Adrenal gland (tissue), 12 donors: Measurements from ENCODE around the gene ATXN1L. TPM values are rescaled to one million over a fixed set of nuclear protein-coding genes. Genes with fewer than 3 reads are reported as not detected.

Experiments
- DNase-seq, 7 donors: peaks; one replicate each; pipeline ENCODE4 v3.0.0-alpha.2; 2019 to 2020
- H3K27ac ChIP-seq, 5 donors: fragments of 200-600 bp; sonication (generic) in 4 of 5; 1 replicate in 3 of 5; 2 replicates in 2 of 5; pipeline versions ENCODE4 v1.5.1 to v1.8.0; 2016 to 2020; ENCODE audit warnings: mild to moderate bottlenecking in 1 of 5
- H3K27me3 ChIP-seq: fragments of 200-600 bp; 2 replicates; pipeline ENCODE4 v1.8.0; 2021
- H3K36me3 ChIP-seq, 2 donors: fragments of 200-600 bp; replicated peaks in 1 of 2; 1 replicate in 1 of 2; 2 replicates in 1 of 2; pipeline versions ENCODE4 v1.5.1 to v1.8.0; 2018 to 2022
- H3K4me1 ChIP-seq, 2 donors: fragments of 200-600 bp; replicated peaks in 1 of 2; 1 replicate in 1 of 2; 2 replicates in 1 of 2; pipeline versions ENCODE4 v1.5.1 to v1.8.0; 2018 to 2021
- H3K4me3 ChIP-seq, 4 donors: fragments of 200-600 bp; sonication (generic) in 3 of 4; one replicate each; pipeline ENCODE4 v1.5.1; 2016 to 2018
- H3K9me3 ChIP-seq, 3 donors: fragments of 200-600 bp; sonication (generic) in 1 of 3; replicated peaks in 1 of 3; 1 replicate in 2 of 3; 2 replicates in 1 of 3; pipeline versions ENCODE4 v1.5.1 to v1.8.0; 2016 to 2021
- POLR2A ChIP-seq, 2 donors: fragments of 450-650 bp; IDR thresholded peaks; one replicate each; pipeline ENCODE4 v1.6.1; 2017; ENCODE audit warnings: antibody characterized with exemption in 2 of 2, mild to moderate bottlenecking in 2 of 2, moderate library complexity in 1 of 2
- WGBS, 4 donors: extraction: QIAGEN DNeasy Blood & Tissue Kit in 2 of 4; methylation state at CpG; one replicate each; pipeline versions ENCODE4 v1.1.5 to v1.1.7; 2013 to 2017; 5-methylcytosine and 5-hydroxymethylcytosine counted together
- intact Hi-C, 2 donors: fragments of 100-400 bp; cut with DNase I; formaldehyde crosslinking; loops; one replicate each; pipeline versions ENCODE4 v1.14.1 to v1.15.0; 2022 to 2023
- polyA plus RNA-seq, 3 donors: library from polyadenylated mRNA; stranded (reverse); fragments of 200-250 nt in 2 of 3; fragments of 350-450 nt in 1 of 3; fragmentation: Illumina TruSeq in 1 of 3; extraction: RNeasy Lipid Tissue Mini Kit (QIAGEN cat#74804) in 1 of 3; gene quantifications; one replicate each; pipeline ENCODE4 v1.2.3, GENCODE V29; 2013 to 2014
- total RNA-seq, 9 donors: library from RNA; depleted of rRNA in 4 of 9; stranded (reverse); fragments of >200 nt in 4 of 9; fragments of 120-200 nt in 1 of 9; fragmentation: NEBNext Ultra II Directional in 1 of 9; extraction: Animal tissue kit (Norgen Biotek cat#: 25700) in 1 of 9; gene quantifications; one replicate each; pipeline versions ENCODE4 v1.1.0 to v1.2.4, GENCODE V29; 2013 to 2023
- TF ChIP-seq, protein P1 (sequence below), 6 experiments: fragments of 450-650 bp in 4 of 6; fragments of 200-600 bp in 2 of 6; sonication (generic) in 1 of 6; IDR thresholded peaks; 1 replicate in 5 of 6; 2 replicates in 1 of 6; pipeline versions ENCODE4 v1.5.1 to v1.8.0; 2016 to 2021; ENCODE audit warnings: antibody characterized with exemption in 6 of 6, mild to moderate bottlenecking in 2 of 6, moderate library complexity in 1 of 6
- donor health status: healthy with polysubstance abuse.
- donor health status: Bipolar disorder and iron deficiency.
- donor health status: DM: yes; HTN: yes; CAD: no.
- donor health status: DM: no; HTN: no; CAD: no.
- donor health status: DM: no; HTN: no; CAD: no.
- donor health status: DM: yes; HTN: yes; CAD: no.

The ATXN1L gene
- total and polyA plus RNA-seq, 12 donors: 4.9 to 27.1 (median 18.7) TPM

DNA sequence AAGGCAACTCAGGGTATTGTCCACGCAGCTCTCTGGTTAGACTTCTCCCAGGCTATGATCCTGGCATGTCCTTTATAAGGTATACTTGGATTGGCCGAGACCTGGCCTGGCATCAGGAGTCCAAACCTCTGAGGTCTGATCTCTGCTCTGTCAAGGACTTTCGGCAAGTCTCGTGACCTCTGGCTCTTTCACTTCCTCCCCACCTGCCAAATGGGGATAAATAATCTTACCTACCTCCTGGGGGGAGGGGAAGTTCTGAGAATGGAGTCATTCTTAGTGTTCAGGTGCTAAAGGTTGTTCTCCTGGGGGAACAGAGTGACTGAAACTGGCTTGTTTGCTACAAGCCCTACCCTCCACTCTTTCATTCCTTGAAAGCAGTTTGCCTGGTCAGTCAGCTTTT lies 7.6 kb downstream of the ATXN1L start:
- peaks cover 0 to 2% of the 10 kb centered on the region in 2 donors for H3K4me1 ChIP-seq
- intact Hi-C loops: no loop called here
- 63 to 73% (median 67%) methylated on average over 4 of the region's 4 CpGs for WGBS, 4 donors
- H3K9me3 ChIP-seq: no peaks in the 10 kb centered on the region
- no peaks in the 10 kb centered on the region for H3K27me3 ChIP-seq
- TF ChIP-seq POLR2A (IDR thresholded peaks at IDR 0.05): no peak
- TF ChIP-seq, protein P1, sequence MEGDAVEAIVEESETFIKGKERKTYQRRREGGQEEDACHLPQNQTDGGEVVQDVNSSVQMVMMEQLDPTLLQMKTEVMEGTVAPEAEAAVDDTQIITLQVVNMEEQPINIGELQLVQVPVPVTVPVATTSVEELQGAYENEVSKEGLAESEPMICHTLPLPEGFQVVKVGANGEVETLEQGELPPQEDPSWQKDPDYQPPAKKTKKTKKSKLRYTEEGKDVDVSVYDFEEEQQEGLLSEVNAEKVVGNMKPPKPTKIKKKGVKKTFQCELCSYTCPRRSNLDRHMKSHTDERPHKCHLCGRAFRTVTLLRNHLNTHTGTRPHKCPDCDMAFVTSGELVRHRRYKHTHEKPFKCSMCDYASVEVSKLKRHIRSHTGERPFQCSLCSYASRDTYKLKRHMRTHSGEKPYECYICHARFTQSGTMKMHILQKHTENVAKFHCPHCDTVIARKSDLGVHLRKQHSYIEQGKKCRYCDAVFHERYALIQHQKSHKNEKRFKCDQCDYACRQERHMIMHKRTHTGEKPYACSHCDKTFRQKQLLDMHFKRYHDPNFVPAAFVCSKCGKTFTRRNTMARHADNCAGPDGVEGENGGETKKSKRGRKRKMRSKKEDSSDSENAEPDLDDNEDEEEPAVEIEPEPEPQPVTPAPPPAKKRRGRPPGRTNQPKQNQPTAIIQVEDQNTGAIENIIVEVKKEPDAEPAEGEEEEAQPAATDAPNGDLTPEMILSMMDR (IDR thresholded peaks at IDR 0.05): no peak
- no peak overlapping the region for H3K27ac ChIP-seq
- no peak overlapping the region for H3K4me3 ChIP-seq
- peaks cover 0 to 46% of the 10 kb centered on the region in 2 donors for H3K36me3 ChIP-seq
- DNase-seq: no peak

DNA sequence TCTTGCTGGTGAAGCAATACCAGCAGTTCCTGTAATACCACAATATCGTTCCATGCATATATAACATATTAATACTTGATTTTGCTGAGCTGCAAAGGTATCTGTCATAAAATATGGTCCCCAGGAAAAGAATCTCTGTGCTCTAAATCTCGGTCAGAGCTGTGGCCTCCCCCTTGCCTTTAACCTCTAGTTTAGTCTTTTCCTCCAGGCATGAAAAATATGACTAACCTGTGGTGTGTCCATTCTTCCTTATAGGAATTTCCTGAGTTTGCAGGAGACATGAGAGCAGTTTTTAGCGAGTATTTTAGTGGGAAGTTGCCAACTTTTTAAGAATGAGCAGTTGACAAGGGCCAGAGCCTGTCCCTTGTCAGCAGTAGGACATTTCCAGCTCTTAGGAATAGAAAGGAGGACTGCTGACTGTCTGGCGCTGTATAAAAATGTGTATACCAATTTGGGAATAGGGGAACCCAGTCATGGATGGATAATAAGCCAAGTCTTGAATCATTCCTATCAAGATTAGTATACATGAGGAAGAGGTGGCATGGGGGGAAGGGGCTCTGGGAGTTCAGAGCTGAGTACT lies 8.7 kb downstream of the ATXN1L start:
- no peaks in the 10 kb centered on the region for H3K27me3 ChIP-seq
- H3K27ac ChIP-seq: no peak overlapping the region
- no peaks in the 10 kb centered on the region for H3K9me3 ChIP-seq
- DNase-seq: no peak
- 82 to 86% (median 83%) methylated on average over 4 of the region's 4 CpGs for WGBS, 4 donors
- peaks cover 6 to 11% of the 10 kb centered on the region in 2 donors for H3K4me1 ChIP-seq
- intact Hi-C loops: no loop called here
- no peak overlapping the region for H3K4me3 ChIP-seq
- peaks cover 0 to 42% of the 10 kb centered on the region in 2 donors for H3K36me3 ChIP-seq
- TF ChIP-seq, protein P1 (IDR thresholded peaks at IDR 0.05): no peak
- TF ChIP-seq POLR2A (IDR thresholded peaks at IDR 0.05): no peak

DNA sequence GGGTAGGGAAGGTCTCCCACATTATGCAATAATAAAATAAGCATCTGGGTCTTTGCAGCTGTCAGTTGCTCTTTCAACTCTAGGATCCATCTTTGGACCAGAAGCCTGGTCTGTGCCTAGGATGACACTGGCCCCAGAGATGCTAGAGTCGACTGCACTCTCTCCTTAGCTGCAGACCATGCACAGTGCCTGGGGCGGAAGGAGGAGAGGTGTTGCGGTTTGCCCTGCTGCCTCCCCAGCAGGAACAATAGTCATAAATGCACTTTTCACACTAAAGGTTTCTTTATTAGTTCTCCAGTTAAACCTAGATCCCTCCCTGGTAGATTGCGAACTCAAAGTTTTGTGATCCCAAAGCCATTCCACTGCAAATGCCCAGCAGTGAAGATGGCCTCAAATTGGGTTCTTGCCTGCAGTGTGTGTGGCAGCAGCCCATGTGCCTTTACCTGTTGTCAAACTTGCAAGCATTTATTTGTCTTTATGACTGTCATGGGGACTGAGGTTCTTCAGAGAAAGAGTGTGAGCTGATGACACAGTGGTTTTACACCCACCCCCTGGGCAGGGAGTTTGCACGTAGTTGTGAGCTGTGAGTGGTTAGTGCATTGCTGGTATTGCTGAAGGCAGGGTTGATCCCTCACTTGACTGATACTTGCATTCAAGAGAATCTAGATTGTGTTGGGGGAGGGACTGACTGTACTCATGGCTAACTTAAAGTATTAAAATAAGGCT lies 10.3 kb downstream of the ATXN1L start:
- TF ChIP-seq, protein P1 (IDR thresholded peaks at IDR 0.05): no peak
- TF ChIP-seq POLR2A (IDR thresholded peaks at IDR 0.05): no peak
- Histone ChIP-seq H3K27me3 (no peaks in the 10 kb centered on the region), H3K36me3 (peaks cover 0 to 41% of the 10 kb centered on the region in 2 donors), H3K4me1 (peaks cover 6 to 11% of the 10 kb centered on the region in 2 donors), H3K4me3 (no peak overlapping the region), H3K27ac (no peak overlapping the region), H3K9me3 (no peaks in the 10 kb centered on the region)
- 85 to 90% (median 88%) methylated on average over 2 to 5 of the region's 5 CpGs for WGBS, 4 donors
- intact Hi-C loops: no loop called here
- peak in 1 of 7 donors; percentile 41 for DNase-seq

DNA sequence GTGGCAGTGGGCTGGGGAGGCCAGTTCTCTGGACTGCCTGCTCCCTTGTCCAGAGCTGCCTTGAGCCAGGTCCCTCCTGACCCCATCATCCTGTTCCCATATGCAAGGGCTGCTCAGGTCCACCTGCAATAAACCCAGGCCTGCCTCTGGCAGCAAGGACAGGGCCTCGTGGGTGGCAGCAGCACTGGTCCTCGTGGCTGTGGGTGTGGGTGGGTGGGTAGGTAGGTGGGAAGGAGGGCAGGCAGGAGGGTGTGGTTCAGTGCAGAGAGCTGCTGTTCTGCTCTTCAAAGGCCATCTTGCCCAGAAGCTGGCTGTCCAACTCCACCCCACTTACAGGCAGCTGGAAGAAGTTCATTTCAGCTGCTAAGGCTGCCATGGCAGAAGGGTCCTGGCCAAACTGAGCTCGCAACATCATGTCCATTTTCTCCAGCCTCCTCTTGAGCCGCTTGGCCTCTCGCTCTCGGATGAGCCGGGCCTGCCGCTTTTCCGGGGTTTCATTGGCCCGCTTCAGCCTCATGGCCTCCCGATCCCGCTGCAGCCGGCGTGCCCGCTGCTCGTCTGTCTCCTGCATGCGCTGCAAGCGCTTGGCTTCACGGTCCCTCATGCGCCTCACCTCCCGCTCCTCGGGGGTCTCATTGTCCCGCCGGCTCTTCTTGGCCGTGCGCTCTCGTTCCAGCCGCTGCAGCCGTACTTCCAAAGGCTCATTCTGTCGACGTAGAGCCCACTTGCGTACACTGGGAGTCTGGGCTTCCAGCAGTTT lies 14.2 kb downstream of the ATXN1L start:
- DNase-seq: peak in 1 of 7 donors; percentile 45
- no peak for TF ChIP-seq POLR2A (IDR thresholded peaks at IDR 0.05)
- TF ChIP-seq, protein P1 (IDR thresholded peaks at IDR 0.05): no peak
- WGBS, 4 donors: 95 to 99% (median 96%) methylated on average over 30 to 32 of the region's 32 CpGs
- Histone ChIP-seq H3K4me3 (no peak overlapping the region), H3K27me3 (no peaks in the 10 kb centered on the region), H3K4me1 (peaks cover 6 to 11% of the 10 kb centered on the region in 2 donors), H3K27ac (no peak overlapping the region), H3K9me3 (no peaks in the 10 kb centered on the region), H3K36me3 (peaks cover 0 to 47% of the 10 kb centered on the region in 2 donors)
- intact Hi-C loops: no loop called here
